Trophoblast cell (in vitro differentiated cells and primary cell): ENCODE data around the gene ETFA.

ENCODE experiments used
- DNase-seq, 2 donors: peaks; one replicate each; pipeline ENCODE4 v3.0.0-alpha.2; 2016
- H2AFZ ChIP-seq: 2 replicates; pipeline ENCODE4 v1.6.1; 2013; ENCODE audit warnings: low read length, moderate library complexity, mild to moderate bottlenecking; ENCODE audit not compliant: insufficient read depth, poor library complexity
- H2AK5ac ChIP-seq: 2 replicates; pipeline ENCODE4 v1.6.1; 2013; ENCODE audit warnings: mild to moderate bottlenecking, low read length
- H2BK120ac ChIP-seq: 2 replicates; pipeline ENCODE4 v1.6.1; 2013; ENCODE audit warnings: low read length, mild to moderate bottlenecking, moderate library complexity; ENCODE audit not compliant: insufficient read depth, poor library complexity
- H2BK12ac ChIP-seq: 2 replicates; pipeline ENCODE4 v1.6.1; 2013; ENCODE audit warnings: mild to moderate bottlenecking, low read length, moderate library complexity
- H2BK5ac ChIP-seq: 2 replicates; pipeline ENCODE4 v1.6.1; 2013; ENCODE audit warnings: low read length, low read depth, moderate library complexity, mild to moderate bottlenecking; ENCODE audit not compliant: poor library complexity
- H3K14ac ChIP-seq: 2 replicates; pipeline ENCODE4 v1.6.1; 2013; ENCODE audit warnings: mild to moderate bottlenecking, low read length
- H3K18ac ChIP-seq: 2 replicates; pipeline ENCODE4 v1.6.1; 2013; ENCODE audit warnings: mild to moderate bottlenecking, low read length
- H3K23ac ChIP-seq: 2 replicates; pipeline ENCODE4 v1.6.1; 2013; ENCODE audit warnings: low read length
- H3K27ac ChIP-seq: 2 replicates; pipeline ENCODE4 v1.5.1; 2013; ENCODE audit warnings: low read depth, mild to moderate bottlenecking, inconsistent platforms, low read length, moderate library complexity
- H3K27me3 ChIP-seq: 2 replicates; pipeline ENCODE4 v1.6.1; 2013; ENCODE audit warnings: inconsistent platforms, mild to moderate bottlenecking, low read length, moderate library complexity; ENCODE audit not compliant: insufficient read depth
- H3K36me3 ChIP-seq, 2 experiments: 1 replicate in 1 of 2; 2 replicates in 1 of 2; pipeline ENCODE4 v1.6.1; 2013; ENCODE audit warnings: low read length in 2 of 2, mild to moderate bottlenecking in 2 of 2, moderate library complexity in 1 of 2; ENCODE audit not compliant: insufficient read depth in 2 of 2, control insufficient read depth in 1 of 2
- H3K4ac ChIP-seq: 2 replicates; pipeline ENCODE4 v1.6.1; 2013; ENCODE audit warnings: low read depth, mild to moderate bottlenecking, low read length, moderate library complexity
- H3K4me1 ChIP-seq, 2 experiments: 1 replicate in 1 of 2; 2 replicates in 1 of 2; pipeline ENCODE4 v1.6.1; 2013; ENCODE audit warnings: low read length in 2 of 2, mild to moderate bottlenecking in 2 of 2, moderate library complexity in 1 of 2; ENCODE audit not compliant: insufficient read depth in 2 of 2, control insufficient read depth in 1 of 2
- H3K4me2 ChIP-seq: 2 replicates; pipeline ENCODE4 v1.6.1; 2013; ENCODE audit warnings: inconsistent platforms, mild to moderate bottlenecking, low read length, moderate library complexity
- H3K4me3 ChIP-seq: 2 replicates; pipeline ENCODE4 v1.5.1; 2013; ENCODE audit warnings: mild to moderate bottlenecking, low read depth, low read length, inconsistent platforms
- H3K79me1 ChIP-seq: one replicate; pipeline ENCODE4 v1.6.1; 2013; ENCODE audit warnings: low read length
- H3K79me2 ChIP-seq: 2 replicates; pipeline ENCODE4 v1.6.1; 2013; ENCODE audit warnings: low read length, mild to moderate bottlenecking; ENCODE audit not compliant: control insufficient read depth, insufficient read depth, poor library complexity
- H3K9ac ChIP-seq: 2 replicates; pipeline ENCODE4 v1.6.1; 2013; ENCODE audit warnings: mild to moderate bottlenecking, low read length
- H3K9me3 ChIP-seq: 2 replicates; pipeline ENCODE4 v1.6.1; 2013; ENCODE audit warnings: low read depth, mild to moderate bottlenecking, control low read depth, inconsistent platforms, low read length; ENCODE audit not compliant: insufficient read depth
- H4K12ac ChIP-seq: 2 replicates; pipeline ENCODE4 v1.6.1; 2013; ENCODE audit warnings: low read depth, mild to moderate bottlenecking, low read length, moderate library complexity
- H4K8ac ChIP-seq: 2 replicates; pipeline ENCODE4 v1.6.1; 2013; ENCODE audit warnings: low read depth, mild to moderate bottlenecking, low read length, moderate library complexity
- H4K91ac ChIP-seq: one replicate; pipeline ENCODE4 v1.6.1; 2013; ENCODE audit warnings: low read depth, mild to moderate bottlenecking, low read length, moderate library complexity
- WGBS: extraction: QIAGEN DNeasy Blood & Tissue Kit; methylation state at CpG from one replicate; pipeline ENCODE4 v1.1.7; 2013; ENCODE audit warnings: missing lambda C conversion rate; ENCODE audit not compliant: insufficient read length, insufficient coverage; ENCODE audit errors: extremely low coverage; 5-methylcytosine and 5-hydroxymethylcytosine counted together

ETFA gene

DNA sequence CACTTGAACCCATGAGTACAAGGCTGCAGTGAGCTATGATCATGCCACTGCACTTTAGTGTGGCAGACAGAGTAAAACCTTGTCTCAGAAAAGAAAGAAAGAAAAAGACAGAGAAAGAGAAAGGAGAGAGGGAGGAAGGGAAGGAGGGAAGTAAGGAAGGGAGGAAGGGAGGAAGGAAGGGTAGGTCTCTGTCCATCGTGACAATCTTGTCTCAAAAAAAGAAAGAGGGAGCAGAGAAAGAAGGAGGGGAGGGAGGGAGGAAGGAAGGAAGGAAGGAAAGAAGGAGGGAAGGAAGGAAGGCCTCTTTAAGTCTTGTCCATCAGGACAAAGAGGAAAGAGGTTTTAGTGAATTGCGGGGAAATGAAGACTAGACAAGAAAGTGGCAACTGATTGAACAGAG, 122.2 kb downstream of the ETFA start:
- Histone ChIP-seq H3K4me3 (no peak overlapping the region), H3K14ac (no peak overlapping the region), H3K4me1 (peaks cover 8 to 18% of the 10 kb centered on the region in 2 experiments), H3K4ac (no peak overlapping the region), H2BK5ac (no peak overlapping the region), H3K9ac (no peak overlapping the region), H3K4me2 (no peak overlapping the region), H3K23ac (no peak overlapping the region), H4K12ac (no peak overlapping the region), H2BK12ac (no peak overlapping the region), H2BK120ac (no peak overlapping the region), H3K27me3 (no peaks in the 10 kb centered on the region), H4K91ac (no peak overlapping the region), H3K27ac (no peak overlapping the region), H3K9me3 (no peaks in the 10 kb centered on the region), H3K36me3 (no peaks in the 10 kb centered on the region), H4K8ac (no peak overlapping the region), H2AFZ (no peak overlapping the region), H2AK5ac (no peak overlapping the region), H3K79me2 (no peaks in the 10 kb centered on the region), H3K79me1 (peaks cover 4% of the 10 kb centered on the region), H3K18ac (no peak overlapping the region)
- WGBS: no CpG with 5 or more reads among the region's 2 CpGs
- DNase-seq: no peak

DNA sequence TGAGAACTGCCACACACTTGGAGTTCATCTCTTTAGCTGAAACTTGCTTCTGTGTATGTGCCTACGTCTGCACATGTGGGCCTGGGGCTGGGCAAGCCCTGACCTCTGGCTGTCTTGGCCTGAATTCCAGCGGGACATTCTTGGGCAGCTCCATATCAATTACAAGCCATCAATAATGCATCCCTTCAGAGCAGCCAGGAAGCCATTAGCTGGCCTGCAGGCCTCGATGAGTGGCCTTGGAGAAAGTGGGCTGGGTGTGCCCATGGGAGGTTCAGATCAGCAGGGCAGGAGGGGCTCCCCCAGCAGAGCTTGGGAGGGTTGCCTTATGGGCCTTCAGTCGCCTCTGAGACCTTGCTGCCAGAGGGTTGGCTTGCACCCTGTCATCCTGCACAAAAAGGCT, 124.1 kb downstream of the ETFA start:
- Histone ChIP-seq H3K23ac (no peak overlapping the region), H3K27me3 (no peaks in the 10 kb centered on the region), H2BK5ac (no peak overlapping the region), H3K9me3 (no peaks in the 10 kb centered on the region), H3K79me2 (no peaks in the 10 kb centered on the region), H3K4ac (no peak overlapping the region), H2BK120ac (no peak overlapping the region), H3K14ac (no peak overlapping the region), H2AFZ (no peak overlapping the region), H3K4me2 (no peak overlapping the region), H3K4me1 (peaks cover 13 to 21% of the 10 kb centered on the region in 2 experiments), H3K4me3 (no peak overlapping the region), H3K27ac (no peak overlapping the region), H4K91ac (no peak overlapping the region), H4K8ac (no peak overlapping the region), H3K79me1 (peaks cover 4% of the 10 kb centered on the region), H2BK12ac (no peak overlapping the region), H3K36me3 (no peaks in the 10 kb centered on the region), H3K18ac (no peak overlapping the region), H2AK5ac (no peak overlapping the region), H4K12ac (no peak overlapping the region), H3K9ac (no peak overlapping the region)
- no peak for DNase-seq
- no CpG with 5 or more reads among the region's 4 CpGs for WGBS

DNA sequence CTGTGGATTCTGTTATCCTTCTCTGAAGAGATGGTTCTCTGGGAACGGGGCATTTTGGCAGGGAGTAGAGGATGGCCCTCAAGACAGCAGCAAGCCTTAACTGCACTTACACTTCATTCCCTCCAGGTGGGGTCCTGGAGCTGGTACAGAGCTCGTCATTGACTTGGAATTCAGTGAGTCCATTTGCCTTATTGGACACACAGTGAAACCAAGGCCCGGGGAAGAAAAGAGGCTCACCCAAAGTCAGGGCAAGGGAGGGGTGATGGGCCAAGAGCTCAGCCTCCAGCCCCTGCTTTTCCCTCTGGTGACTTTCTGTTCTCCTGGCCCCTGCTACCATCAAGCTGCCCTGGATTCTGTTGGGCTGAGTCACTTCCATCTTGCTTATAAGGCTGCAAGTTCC, 125.6 kb downstream of the ETFA start:
- Histone ChIP-seq H3K9me3 (no peaks in the 10 kb centered on the region), H4K91ac (peak overlapping the region; percentile 40), H2BK12ac (no peak overlapping the region), H3K23ac (no peak overlapping the region), H4K8ac (no peak overlapping the region), H2AFZ (no peak overlapping the region), H2BK120ac (no peak overlapping the region), H3K27me3 (no peaks in the 10 kb centered on the region), H3K4me3 (no peak overlapping the region), H3K79me1 (peaks cover 4% of the 10 kb centered on the region), H3K4me2 (no peak overlapping the region), H3K79me2 (no peaks in the 10 kb centered on the region), H2AK5ac (no peak overlapping the region), H3K4me1 (peaks cover 13 to 21% of the 10 kb centered on the region in 2 experiments), H3K36me3 (no peaks in the 10 kb centered on the region), H4K12ac (no peak overlapping the region), H2BK5ac (no peak overlapping the region), H3K4ac (no peak overlapping the region), H3K27ac (no peak overlapping the region), H3K14ac (no peak overlapping the region), H3K18ac (no peak overlapping the region), H3K9ac (no peak overlapping the region)
- WGBS: no CpG with 5 or more reads among the region's 3 CpGs
- DNase-seq: peak; percentile 57 to 85

DNA sequence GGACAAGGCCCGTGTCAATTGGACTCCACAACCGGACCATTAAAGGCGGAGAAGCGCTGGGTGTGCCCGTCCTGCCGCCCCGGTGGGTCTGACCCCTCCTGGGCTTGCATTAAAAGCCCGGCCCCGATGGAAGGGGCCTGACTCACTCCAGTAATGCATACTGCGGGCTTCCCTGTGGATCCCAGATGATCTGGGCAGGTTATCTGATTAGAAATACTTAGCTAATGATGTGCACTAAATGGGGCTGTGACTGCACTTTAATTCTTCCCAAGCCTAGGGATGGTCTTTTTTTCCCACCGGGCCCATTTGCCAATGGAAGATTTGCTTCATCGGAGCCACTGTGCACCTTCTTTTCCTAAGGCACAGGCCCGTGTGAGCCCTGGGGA, 126.6 kb downstream of the ETFA start:
- Histone ChIP-seq H2BK12ac (no peak overlapping the region), H2AK5ac (no peak overlapping the region), H3K27ac (no peak overlapping the region), H3K4ac (no peak overlapping the region), H4K12ac (no peak overlapping the region), H3K27me3 (no peaks in the 10 kb centered on the region), H4K8ac (no peak overlapping the region), H3K36me3 (no peaks in the 10 kb centered on the region), H3K4me2 (no peak overlapping the region), H3K79me2 (no peaks in the 10 kb centered on the region), H3K79me1 (peaks cover 4% of the 10 kb centered on the region), H2BK5ac (no peak overlapping the region), H3K14ac (no peak overlapping the region), H3K4me1 (peaks cover 11 to 14% of the 10 kb centered on the region in 2 experiments), H3K18ac (no peak overlapping the region), H3K9me3 (no peaks in the 10 kb centered on the region), H2BK120ac (no peak overlapping the region), H2AFZ (no peak overlapping the region), H3K9ac (no peak overlapping the region), H3K4me3 (no peak overlapping the region), H4K91ac (no peak overlapping the region), H3K23ac (no peak overlapping the region)
- no CpG with 5 or more reads among the region's 13 CpGs for WGBS
- peak; percentile 75 to 89 for DNase-seq
